GM12878 (cell line): ENCODE data around the gene MACROD2. TPM values are rescaled to one million over a fixed set of nuclear protein-coding genes. Genes with fewer than 3 reads are reported as not detected.

Source experiments
- ATAC-seq: fragments of 200-7000 bp; cut with Tn5 transposase; 3 replicates; pipeline ENCODE4 v1.9.1; 2020; ENCODE audit warnings: mild to moderate bottlenecking, moderate library complexity
- BruUV-seq: library from RNA; stranded (reverse); fragments of 400-500 nt; replicated peaks from 2 replicates; lab custom pipeline; 2021; lab: Mats Ljungman, UMichigan
- CTCF ChIA-PET: fragments of 300-600 bp; sonication (Branson Sonifier 250); formaldehyde crosslinking; extraction: SDS; loops from one replicate; lab custom pipeline; 2021; ENCODE audit warnings: inconsistent platforms; lab: Yijun Ruan, JAX
- POLR2A ChIA-PET: fragments of 350-600 bp; formaldehyde crosslinking; extraction: SDS; loops from one replicate; lab custom pipeline; 2021; ENCODE audit warnings: inconsistent platforms; lab: Charles Lee
- RAD21 ChIA-PET: fragments of 300-600 bp; sonication (Branson Sonifier 250); formaldehyde crosslinking; loops from one replicate; lab custom pipeline; 2023; ENCODE audit warnings: antibody characterized with exemption; ENCODE audit not compliant: unreplicated experiment; lab: Charles Lee
- SMC1A ChIA-PET: fragments of 300-600 bp; sonication (Branson Sonifier 250); formaldehyde crosslinking; loops from one replicate; lab custom pipeline; 2023; ENCODE audit not compliant: unreplicated experiment, uncharacterized antibody; lab: Charles Lee
- DNase-seq: peaks from one replicate; pipeline ENCODE4 v3.0.0-alpha.2; 2011; ENCODE audit warnings: low read depth, low spot score
- FAIRE-seq: peaks from 3 replicates; lab custom pipeline; 2011; peaks lifted over from hg19 to GRCh38; lab: Jason Lieb, UNC
- H2AFZ ChIP-seq: 2 replicates; pipeline ENCODE4 v1.6.0; 2011; ENCODE audit warnings: low read depth, low read length, control low read depth; ENCODE audit not compliant: control insufficient read depth
- H3K27ac ChIP-seq: 2 replicates; pipeline ENCODE4 v1.5.1; 2011; ENCODE audit warnings: control low read depth; ENCODE audit not compliant: control insufficient read depth, insufficient read depth
- H3K27me3 ChIP-seq, 2 experiments: replicated peaks in 1 of 2; 2 replicates each; pipeline versions ENCODE4 v1.6.0 to v1.6.1; 2011; ENCODE audit warnings: low read length in 1 of 2; ENCODE audit not compliant: control insufficient read depth in 2 of 2, insufficient read depth in 2 of 2
- H3K36me3 ChIP-seq, 2 experiments: 2 replicates each; pipeline ENCODE4 v1.5.1; 2011; ENCODE audit warnings: low read length in 1 of 2; ENCODE audit not compliant: control insufficient read depth in 2 of 2, insufficient read depth in 2 of 2
- H3K4me1 ChIP-seq: 2 replicates; pipeline ENCODE4 v1.6.1; 2011; ENCODE audit warnings: mild to moderate bottlenecking, low read length, moderate library complexity, mixed read lengths; ENCODE audit not compliant: control insufficient read depth, insufficient read depth
- H3K4me2 ChIP-seq: 2 replicates; pipeline ENCODE4 v1.6.0; 2011; ENCODE audit warnings: control low read depth; ENCODE audit not compliant: control insufficient read depth, insufficient read depth
- H3K4me3 ChIP-seq: fragments of 200-600 bp; sonication (generic); 2 replicates; pipeline ENCODE4 v1.5.1; 2016
- H3K79me2 ChIP-seq: 2 replicates; pipeline ENCODE4 v1.6.0; 2011; ENCODE audit warnings: low read length; ENCODE audit not compliant: control insufficient read depth, insufficient read depth
- H3K9ac ChIP-seq: 2 replicates; pipeline ENCODE4 v1.8.0; 2011; ENCODE audit warnings: low read length, control low read depth, mixed read lengths; ENCODE audit not compliant: control insufficient read depth, insufficient read depth
- H3K9me3 ChIP-seq: replicated peaks from 3 replicates; pipeline ENCODE4 v1.5.1; 2011; ENCODE audit warnings: mild to moderate bottlenecking, low read length; ENCODE audit not compliant: control insufficient read depth, insufficient read depth
- H4K20me1 ChIP-seq: 2 replicates; pipeline ENCODE4 v1.6.0; 2011; ENCODE audit not compliant: control insufficient read depth, insufficient read depth
- BACH1 ChIP-seq: fragments of 450-650 bp; IDR thresholded peaks from 2 replicates; pipeline ENCODE4 v1.6.1; 2017; ENCODE audit warnings: mild to moderate bottlenecking, borderline replicate concordance
- BCL3 ChIP-seq: IDR thresholded peaks from 2 replicates; pipeline ENCODE4 v1.6.1; 2011; ENCODE audit warnings: borderline replicate concordance, low read depth, mild to moderate bottlenecking, moderate library complexity, low read length; ENCODE audit not compliant: insufficient read depth, poor library complexity, severe bottlenecking
- CBX5 ChIP-seq: sonication (generic); IDR thresholded peaks from 2 replicates; pipeline ENCODE4 v1.6.1; 2016; ENCODE audit warnings: low read depth, moderate library complexity, mild to moderate bottlenecking, inconsistent platforms
- E2F8 ChIP-seq: fragments of 450-650 bp; IDR thresholded peaks from 2 replicates; pipeline ENCODE4 v1.6.1; 2018; ENCODE audit warnings: mild to moderate bottlenecking, low read depth, moderate library complexity; ENCODE audit not compliant: partially characterized antibody
- FOS ChIP-seq: IDR thresholded peaks from 3 replicates; pipeline ENCODE4 v1.6.1; 2011; ENCODE audit warnings: borderline replicate concordance; ENCODE audit not compliant: insufficient read length; ENCODE audit errors: extremely low read depth
- GABPA ChIP-seq: IDR thresholded peaks from 2 replicates; pipeline ENCODE4 v1.6.1; 2014; ENCODE audit warnings: antibody characterized with exemption, low read depth, mild to moderate bottlenecking, inconsistent platforms
- HDAC6 ChIP-seq: fragments of 200-600 bp; sonication (generic); IDR thresholded peaks from one replicate; pipeline ENCODE4 v1.8.0; 2017; ENCODE audit warnings: antibody characterized with exemption; ENCODE audit not compliant: unreplicated experiment
- MLLT1 ChIP-seq: fragments of 450-650 bp; IDR thresholded peaks from 2 replicates; pipeline ENCODE4 v1.6.1; 2016; ENCODE audit warnings: mild to moderate bottlenecking
- NFXL1 ChIP-seq: fragments of 450-650 bp; IDR thresholded peaks from 2 replicates; pipeline ENCODE4 v1.6.1; 2017; ENCODE audit warnings: antibody characterized with exemption, mild to moderate bottlenecking, borderline replicate concordance
- SREBF2 ChIP-seq: IDR thresholded peaks from 2 replicates; pipeline ENCODE4 v1.6.1; 2012; ENCODE audit warnings: mild to moderate bottlenecking, low read length
- ZBTB4 ChIP-seq: fragments of 450-650 bp; formaldehyde crosslinking; IDR thresholded peaks from 2 replicates; pipeline ENCODE4 v1.4.0; 2022; ENCODE audit warnings: mild to moderate bottlenecking, moderate library complexity
- WGBS: methylation state at CpG from one replicate; pipeline ENCODE4 v1.1.6; 2016; ENCODE audit warnings: low lambda C conversion rate; ENCODE audit not compliant: insufficient replicate concordance, insufficient coverage; ENCODE audit errors: missing lambda C conversion rate; 5-methylcytosine and 5-hydroxymethylcytosine counted together
- in situ Hi-C: fragments of 300-500 bp; cut with MboI; formaldehyde crosslinking; loops from 9 replicates; pipeline ENCODE4 v1.14.3; 2018; ENCODE audit warnings: mixed read lengths
- intact Hi-C: fragments of 100-400 bp; cut with micrococcal nuclease; formaldehyde crosslinking; loops from one replicate; pipeline ENCODE4 v1.14.2; 2022; ENCODE audit not compliant: unreplicated experiment
- polyA plus RNA-seq, 11 experiments: library from polyadenylated mRNA; depleted of rRNA in 4 of 11; unstranded in 6 of 11; stranded (reverse) in 5 of 11; fragments of >200 nt; fragmentation: Nextera tagmentation in 4 of 11; fragmentation: Illumina TruSeq in 1 of 11; extraction: Ambion mirVana in 4 of 11; extraction: Trizol in 1 of 11; gene quantifications; 1 replicate in 1 of 11; 2 replicates in 10 of 11; pipeline versions ENCODE4 v1.2.1 to v1.2.3, GENCODE V29; 2011 to 2016; ENCODE audit warnings: inconsistent platforms in 2 of 11, missing spikeins in 2 of 11, low read depth in 1 of 11
- total RNA-seq, 4 experiments: library from RNA; depleted of rRNA in 3 of 4; stranded (reverse); fragments of >200 nt in 3 of 4; fragmentation: Illumina TruSeq in 1 of 4; extraction: Trizol in 1 of 4; gene quantifications; 2 replicates each; pipeline versions ENCODE4 v1.2.1 to v1.2.3, GENCODE V29; 2013 to 2021

MACROD2 gene
- total and polyA plus RNA-seq, 10 of the 15 experiments (the other 5 are each of a cell fraction or from before 2014, with no cell fraction given), result 1.1 to 21.5 (median 2.2) TPM

- no peak for FAIRE-seq
- H3K4me2 ChIP-seq, result no peak overlapping the region
- intact Hi-C loops (no loop called here), in situ Hi-C loops (no loop called here)
- RAD21 ChIA-PET, result no interaction called here
- no peaks in the 10 kb centered on the region for H4K20me1 ChIP-seq
- ATAC-seq, result no peak
- H3K27ac ChIP-seq, result no peak overlapping the region
- H3K9me3 ChIP-seq, result no peaks in the 10 kb centered on the region
- no peaks in the 10 kb centered on the region for H3K36me3 ChIP-seq
- H3K79me2 ChIP-seq, result no peaks in the 10 kb centered on the region
- no peak for DNase-seq
- CTCF ChIA-PET, result no interaction called here
- H3K27me3 ChIP-seq, result no peaks in the 10 kb centered on the region
- H3K9ac ChIP-seq, result no peak overlapping the region
- H3K4me3 ChIP-seq, result no peak overlapping the region
- TF ChIP-seq CBX5 (no peak), GABPA (no peak), HDAC6 (no peak), SREBF2 (no peak), ZBTB4 (CRISPR knock-in tag) (no peak), NFXL1 (no peak), BCL3 (no peak), FOS (no peak), E2F8 (no peak), BACH1 (no peak), MLLT1 (no peak)
- peaks cover 9% of the 10 kb centered on the region for H3K4me1 ChIP-seq
- WGBS, result 13% methylated on average over 2 of the region's 2 CpGs
- no peak overlapping the region for H2AFZ ChIP-seq
- POLR2A ChIA-PET, result no interaction called here
- BruUV-seq, result no TSS peak
- SMC1A ChIA-PET, result interaction anchor here (1.2 kb wide), 1 partner anchor 8 kb away, joined by 3 read pairs; no protein-coding TSS in a partner anchor
Measured at GRCh38 chr20:15251171-15251570, 1255.9 kb downstream of the MACROD2 start.
